RPMI8226 (cell line): ENCODE results near the gene ARF3.
"Not testable (repeated sequence)": the region's sequence is repeated elsewhere in the genome, so short reads cannot be mapped to it uniquely, and the experiment has no call there.

Experiments
- DNase-seq: peaks from one replicate; pipeline ENCODE4 v3.0.0-alpha.2; 2015

Gene ARF3

DNA sequence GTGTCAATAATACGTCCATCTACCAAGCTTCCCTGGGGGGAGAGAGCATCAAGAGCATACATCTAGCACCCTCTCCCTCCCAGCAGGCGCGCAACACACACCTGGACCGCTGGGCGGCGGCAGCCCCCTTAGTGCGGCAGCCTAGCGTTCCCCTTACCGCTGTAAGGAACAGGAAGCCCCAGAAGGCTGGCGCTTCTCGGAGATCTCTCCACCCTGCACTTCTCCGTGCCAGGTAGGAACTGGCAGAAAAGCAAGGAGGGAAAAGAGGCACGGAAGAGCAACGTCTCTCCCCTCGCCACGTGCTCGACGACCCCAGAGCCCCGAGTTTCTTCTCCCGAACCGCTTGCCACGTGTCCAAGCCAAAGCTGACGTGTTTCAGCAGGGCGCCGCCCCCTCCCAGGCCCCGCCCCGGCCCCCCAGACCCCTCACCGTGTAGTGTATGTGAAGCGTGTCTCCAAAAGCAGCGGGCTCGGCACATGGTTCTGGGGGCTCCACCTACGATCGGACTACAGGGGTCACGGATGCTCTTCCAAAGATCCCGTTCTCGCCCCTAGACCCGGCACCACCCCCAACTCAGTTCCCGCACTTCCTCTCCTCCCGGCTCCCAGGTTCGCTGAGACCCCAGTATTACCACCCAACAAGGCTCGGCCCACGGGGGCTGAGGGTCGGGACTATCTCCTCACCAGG lies 32.5 kb downstream of the ARF3 start:
- peak; percentile 76 for DNase-seq

DNA sequence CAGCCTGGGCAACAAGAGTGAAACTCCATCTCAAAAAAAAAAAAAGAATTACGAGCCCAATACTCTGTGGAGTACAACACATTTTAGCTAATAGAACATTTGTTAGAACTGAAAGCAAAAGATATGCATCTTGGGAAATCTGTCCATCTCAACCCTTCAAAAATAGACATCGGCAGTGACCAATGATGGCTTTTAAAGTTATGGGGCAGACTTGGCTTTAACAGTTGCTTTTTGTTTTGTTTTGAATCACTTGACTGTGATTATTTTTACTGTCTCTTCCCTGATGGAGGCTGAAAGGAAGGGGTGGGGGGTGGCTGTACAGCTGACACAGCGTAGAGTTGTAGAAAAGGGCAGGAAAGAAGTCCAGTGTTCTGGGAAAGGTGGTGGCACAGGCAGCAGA lies 34.2 kb downstream of the ARF3 start:
- no peak for DNase-seq

DNA sequence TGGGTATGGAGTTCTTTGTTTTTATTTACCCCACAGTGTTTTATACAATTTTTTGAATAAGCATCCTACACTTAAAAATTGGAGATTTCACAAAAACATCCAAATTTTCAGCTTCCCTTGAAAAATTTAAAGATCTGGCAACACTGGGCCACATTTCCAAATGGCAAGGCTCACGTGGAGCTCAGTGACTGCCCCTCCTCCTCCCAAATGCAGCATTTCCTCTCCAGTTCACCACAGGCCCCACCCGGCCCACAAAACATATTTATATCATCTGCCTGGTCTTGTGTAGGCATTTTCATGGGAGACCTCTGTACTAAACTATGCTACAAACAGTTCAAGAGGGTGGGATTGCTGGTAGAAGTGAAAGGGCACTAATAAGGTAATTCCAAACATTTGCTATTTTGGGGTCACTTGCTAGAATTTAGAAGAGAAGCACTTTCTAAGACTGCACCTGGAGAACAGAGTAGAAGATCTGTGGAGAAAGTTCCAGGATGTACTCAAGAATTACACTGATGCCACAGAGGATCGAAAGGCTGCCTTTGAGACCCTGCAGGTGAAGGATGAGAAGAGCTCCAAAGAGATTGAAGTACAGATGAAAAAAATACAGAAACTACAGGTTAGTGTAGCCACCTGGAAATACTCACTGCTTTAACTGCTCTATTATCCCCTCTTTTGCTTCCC lies 39.3 kb downstream of the ARF3 start:
- DNase-seq: no peak

DNA sequence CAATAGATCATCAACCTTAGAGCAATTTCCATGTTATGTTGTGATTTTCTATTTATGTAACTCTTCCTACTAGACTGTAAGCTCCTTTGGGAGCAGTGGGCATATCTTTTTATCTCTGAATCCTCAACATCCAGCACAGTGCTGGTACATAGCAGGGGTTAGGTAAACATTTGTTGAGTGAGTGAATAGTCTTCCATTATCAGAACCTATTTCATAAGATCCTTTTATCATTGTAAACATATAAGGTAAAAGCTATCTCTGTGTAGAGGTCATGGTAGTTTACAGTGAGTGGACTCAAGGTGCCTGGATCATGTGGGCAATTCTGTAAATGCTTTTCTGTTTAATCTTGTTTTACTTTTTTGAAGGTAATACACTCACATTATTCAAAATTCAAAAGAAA lies 47.1 kb downstream of the ARF3 start:
- DNase-seq: no peak

DNA sequence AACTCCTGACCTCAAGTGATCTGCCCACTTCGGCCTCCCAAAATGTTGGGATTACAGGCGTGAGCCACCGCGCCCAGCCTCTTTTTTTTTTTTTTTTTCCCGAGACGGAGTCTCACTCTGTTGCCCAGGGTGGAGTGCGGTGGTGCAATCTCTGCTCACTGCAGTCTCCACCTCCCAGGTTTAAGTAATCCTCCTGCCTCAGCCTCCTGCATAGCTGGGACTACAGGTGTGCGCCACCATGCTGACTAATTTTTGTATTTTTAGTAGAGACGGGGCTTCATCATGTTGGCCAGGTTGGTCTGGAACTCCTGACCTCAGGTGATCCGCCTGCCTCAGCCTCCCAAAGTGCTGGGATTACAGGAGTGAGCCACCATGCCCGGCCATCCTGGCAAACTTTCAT lies 47.6 kb downstream of the ARF3 start:
- not testable (repeated sequence) for DNase-seq

DNA sequence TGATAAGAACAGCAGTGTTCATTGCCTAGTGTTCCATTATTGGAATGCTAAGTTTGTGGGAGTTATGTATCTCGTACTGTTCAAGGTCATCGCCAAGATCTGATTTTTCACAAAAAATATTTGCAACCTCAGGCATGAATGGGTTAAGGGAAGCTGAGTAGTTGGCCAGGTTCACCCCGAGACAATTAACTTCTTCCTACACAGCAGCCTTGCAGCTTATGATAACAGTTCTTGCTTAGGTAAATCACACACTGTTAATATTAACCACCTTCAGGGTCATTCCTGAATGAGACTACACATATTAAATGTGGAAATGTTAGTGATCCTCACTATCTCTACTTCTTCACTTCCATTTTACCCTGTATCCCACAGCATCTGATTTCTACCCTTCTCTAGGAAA lies 50.0 kb downstream of the ARF3 start:
- no peak for DNase-seq

DNA sequence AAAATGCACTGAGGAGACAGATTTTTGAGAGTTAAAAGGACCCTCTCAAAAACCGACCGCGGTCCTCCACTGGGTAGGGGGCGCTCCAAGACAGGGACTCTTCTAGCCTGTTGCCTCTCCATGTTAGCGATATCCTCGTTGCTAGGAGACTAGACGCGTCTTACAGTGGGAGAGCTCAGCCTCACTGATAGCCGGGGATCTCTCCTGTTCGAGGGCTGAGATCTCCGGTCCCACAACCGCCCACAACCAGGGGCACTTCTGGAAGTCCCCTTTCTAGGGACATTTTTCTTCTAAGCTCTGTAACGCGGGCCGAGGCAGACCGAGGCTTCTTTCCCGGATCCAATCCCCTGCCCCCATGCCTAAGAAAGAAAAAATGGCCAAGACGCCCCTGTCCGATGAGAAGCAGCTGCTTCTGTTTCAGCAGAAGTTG lies 53.3 kb downstream of the ARF3 start:
- DNase-seq: peak; percentile 79

DNA sequence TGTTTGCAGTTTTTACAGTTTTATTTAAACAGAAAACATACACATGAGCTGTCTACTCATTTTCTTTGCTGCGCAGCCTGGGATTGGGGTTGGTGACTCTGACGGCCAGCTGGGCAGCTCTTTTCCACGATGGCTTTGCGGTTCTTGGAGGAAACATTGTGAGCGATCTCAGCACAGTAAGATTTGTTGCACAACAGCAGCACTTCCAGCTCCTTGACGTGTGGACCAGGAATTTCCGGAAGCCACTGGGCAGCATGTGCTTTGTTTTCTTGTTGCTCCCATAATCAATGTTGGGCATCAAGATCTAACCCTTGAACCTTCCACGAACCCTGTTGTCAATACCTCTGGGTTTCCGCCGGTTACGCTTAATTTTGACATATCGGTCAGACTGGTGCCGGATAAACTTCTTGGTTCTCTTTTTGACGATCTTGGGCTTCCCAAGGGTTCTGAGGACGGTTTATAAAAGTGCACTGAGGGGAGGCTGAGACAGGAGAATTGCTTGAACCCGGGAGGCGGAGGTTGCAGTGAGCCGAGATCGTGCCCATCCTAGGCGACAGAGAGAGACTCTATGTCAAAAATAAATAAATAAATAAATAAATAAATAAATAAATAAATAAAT lies 53.8 kb downstream of the ARF3 start:
- no peak for DNase-seq

DNA sequence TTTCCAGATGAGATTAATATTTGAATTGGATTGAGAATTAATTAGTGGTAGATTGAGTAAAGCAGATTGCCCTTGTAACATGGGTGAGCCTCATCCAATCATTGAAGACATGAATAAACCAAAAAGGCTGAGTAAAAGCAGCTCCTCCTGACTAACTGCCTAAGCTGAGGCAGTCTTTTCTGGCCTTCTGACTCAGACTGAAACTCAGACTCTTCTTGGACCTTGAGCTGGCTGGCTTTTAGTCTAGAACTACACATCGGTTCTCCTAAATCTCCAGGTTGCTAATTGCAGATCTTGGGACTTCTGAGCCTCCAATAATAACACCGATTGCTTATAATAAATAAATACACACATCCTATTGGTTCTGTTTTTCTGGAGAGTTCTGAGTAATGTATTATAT lies 56.0 kb downstream of the ARF3 start:
- no peak for DNase-seq

DNA sequence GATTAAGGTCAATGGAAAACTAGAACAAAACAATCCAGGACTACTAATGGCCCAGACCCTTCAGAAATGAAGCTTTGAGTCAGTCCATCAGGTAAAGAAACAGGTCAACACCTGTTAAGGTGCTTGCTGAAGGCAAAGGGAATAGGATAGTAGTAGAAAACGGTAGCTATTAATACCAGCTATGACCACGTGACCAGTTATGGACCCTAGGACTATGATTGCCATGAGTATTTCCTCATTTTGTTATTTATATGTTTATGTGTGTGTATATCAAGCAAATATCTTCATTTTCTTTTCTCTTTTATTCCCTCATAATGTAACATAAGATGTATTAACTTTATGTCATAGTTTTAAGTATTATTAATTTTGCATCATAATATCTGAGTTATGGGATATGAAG lies 57.6 kb downstream of the ARF3 start:
- DNase-seq: no peak

DNA sequence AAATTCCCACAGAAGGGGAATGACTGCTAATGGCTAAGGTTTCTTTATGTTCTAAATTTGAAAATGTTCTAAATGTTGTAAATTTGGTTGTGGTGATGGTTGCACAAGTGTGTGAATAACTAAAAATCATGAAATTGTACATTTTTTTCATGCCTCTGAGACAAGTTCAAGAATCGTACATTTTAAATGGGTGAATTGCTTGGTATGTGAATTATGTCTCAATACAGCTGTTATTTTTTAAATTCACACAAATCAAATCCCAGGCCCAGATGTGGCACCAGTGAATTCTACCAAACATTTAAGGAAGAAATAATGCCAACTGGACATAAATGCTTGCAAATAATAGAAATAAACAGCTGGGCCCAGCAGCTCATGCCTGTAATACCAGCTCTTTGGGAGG lies 63.0 kb downstream of the ARF3 start:
- DNase-seq: no peak

DNA sequence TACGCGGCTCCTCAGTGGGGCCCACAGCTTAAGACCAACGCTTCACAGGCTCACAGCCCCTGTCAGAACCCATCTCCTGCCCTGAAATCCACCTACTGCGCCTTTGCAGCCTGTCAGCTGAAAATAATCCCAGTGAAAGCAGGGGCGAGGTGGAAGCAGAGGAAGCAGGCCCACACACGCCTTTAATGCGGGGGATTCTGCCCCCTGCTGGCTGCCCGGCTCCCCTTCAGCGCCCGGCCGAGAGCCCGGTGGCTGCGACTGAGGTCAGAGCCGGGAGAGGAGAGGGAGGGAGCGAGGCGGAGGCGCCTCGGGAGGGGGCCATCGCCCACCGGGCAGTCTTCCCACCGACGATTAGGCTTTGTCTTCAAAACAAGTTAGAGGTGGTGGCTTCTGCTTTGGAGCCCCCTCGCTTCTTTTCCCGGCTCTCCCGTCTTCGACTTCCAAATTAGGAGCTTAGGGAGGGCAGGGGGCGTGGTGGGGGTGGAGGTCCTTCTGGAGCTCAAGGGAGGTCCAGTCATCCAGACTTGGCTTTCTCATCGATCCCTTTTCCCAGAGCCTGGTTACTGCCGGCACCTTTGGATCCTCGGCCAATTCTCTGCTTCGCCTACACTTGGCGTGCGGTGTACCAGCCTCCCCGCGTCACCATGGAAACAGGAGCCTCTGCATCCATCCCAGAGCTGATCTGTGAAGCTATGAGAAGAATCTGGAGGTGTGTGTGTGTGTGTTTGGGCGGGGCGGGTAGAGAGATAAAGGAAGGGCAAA lies 66.4 kb downstream of the ARF3 start:
- peak; percentile 74 for DNase-seq

DNA sequence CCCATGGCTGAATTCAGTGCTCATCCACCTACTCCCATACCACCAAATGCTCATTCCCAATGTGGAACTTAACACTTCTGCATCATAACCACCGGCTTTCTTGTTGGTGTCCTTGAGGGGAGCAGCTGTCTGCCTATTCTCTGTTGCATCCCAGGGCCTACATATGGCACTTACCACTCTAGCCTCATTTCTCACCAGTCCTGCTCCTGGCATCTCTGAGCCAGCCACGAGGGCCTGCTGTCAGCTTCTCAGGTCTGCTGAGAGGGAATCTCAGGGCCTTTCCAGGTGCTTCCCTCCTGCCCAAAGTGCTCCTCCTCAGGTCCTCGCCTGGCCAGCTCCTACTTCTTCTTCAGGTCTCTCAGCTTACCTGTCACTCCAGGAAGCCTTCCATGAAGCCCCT lies 67.6 kb downstream of the ARF3 start:
- no peak for DNase-seq
